G401.6 (cell line): ENCODE measurements around the gene PIGK.

ENCODE experiments used
- FAIRE-seq: peaks from 2 replicates; lab custom pipeline; 2012; peaks lifted over from hg19 to GRCh38; lab: Jason Lieb, UNC

PIGK gene

DNA sequence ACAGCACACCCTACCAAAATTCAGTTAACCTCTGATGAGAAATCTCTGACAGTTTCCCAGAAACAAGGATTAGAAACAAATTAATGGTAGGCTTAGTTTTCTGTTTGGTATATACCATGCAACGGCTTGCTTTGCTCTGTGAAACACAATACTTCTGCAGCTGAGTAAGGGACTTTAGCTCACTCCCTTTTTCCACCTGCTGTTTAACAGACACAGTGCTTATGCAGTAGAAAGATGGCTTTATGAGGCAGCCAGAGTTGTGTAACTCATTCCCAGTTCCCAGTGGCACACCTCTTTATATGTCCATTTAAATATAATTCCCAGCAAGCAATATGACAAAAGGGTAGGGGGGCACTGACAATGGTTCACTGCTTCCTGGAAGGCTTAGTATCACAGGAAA lies 124.0 kb downstream of the PIGK start:
- FAIRE-seq, result no peak

GRCh38 chr1:77089756-77090155 lies 129.5 kb downstream of the PIGK start:
- no peak for FAIRE-seq

DNA sequence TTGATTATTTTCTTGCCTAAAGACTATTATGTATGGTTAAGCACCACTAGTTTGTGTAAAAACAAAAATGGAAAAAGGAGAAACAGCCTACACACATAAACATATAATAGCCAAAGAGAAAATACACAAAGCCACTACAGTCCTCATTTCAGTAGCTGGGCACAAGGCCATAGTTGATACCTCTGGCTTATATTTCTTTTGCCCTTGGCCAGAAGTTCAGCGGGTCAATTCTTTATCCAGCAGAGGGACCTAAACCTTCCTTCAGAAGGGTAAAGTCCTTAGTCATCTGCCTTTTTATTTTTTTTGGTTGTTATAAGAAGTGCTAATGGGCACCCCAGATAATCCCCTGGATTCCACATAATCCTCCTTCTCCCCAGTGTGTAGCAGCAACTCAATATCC lies 134.1 kb downstream of the PIGK start:
- no peak for FAIRE-seq

- no peak for FAIRE-seq
Observed at GRCh38 chr1:77084457-77084856, 134.8 kb downstream of the PIGK start.

DNA sequence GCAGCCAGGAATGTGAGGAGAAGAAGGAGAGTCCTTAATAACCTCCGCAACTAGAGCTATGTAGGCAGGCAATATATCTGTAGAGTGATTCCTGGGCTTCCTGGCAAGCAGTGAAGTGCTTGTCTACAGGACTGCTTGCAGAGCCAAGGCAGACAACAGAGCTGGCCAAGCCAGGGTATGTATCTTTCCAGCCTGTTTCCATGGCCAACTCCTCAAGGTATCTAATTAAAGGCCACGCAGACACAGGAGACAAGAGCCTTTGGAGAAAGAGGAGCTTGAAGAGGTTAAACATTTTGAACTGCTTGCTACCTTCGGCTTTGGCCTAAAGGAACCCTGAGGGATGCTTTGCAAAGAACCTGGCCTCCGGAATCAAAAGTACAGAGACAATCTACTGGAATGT lies 137.4 kb downstream of the PIGK start:
- FAIRE-seq, result no peak

DNA sequence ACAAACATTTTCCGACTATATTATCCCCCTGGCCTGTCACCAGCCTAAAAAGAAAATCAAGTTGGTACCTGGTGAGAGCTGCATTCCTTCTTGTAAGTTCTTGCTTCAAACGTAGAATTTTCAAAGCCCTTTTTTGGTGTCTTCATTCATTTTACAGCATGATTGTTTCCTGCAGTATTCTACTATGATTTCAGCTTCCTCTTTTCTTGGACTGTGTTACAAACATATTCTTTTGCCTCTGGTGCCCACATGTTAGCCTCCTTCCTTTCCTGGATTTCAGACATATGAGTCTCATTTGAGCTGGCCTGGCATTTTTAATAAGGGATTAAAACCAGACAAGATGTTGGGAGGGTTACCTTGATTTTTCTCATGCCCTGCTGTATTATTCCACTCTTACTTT lies 142.5 kb downstream of the PIGK start:
- no peak for FAIRE-seq

GRCh38 chr1:77068013-77068412 lies 151.2 kb downstream of the PIGK start:
- no peak for FAIRE-seq

- no peak for FAIRE-seq
Observed at GRCh38 chr1:77065693-77066342, 153.4 kb downstream of the PIGK start.

DNA sequence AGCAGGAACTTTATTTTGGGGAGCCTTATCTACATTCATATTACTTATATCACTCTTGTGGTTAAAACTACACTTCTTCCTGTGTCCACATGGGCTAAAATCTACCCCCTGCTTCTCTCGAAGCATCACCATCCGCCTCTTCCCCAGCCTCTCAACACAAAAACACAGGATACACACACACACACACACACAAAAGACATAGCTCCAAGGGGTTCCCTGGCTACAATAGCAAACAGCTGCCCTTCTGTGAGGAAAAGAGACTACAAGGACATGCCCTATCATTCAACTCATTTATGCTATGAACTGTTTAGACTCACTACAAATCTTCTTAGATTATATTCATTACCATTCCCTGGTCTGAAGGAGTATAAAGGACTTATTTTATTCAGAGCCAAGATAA lies 155.0 kb downstream of the PIGK start:
- no peak for FAIRE-seq

GRCh38 chr1:77063118-77063517 lies 156.1 kb downstream of the PIGK start:
- FAIRE-seq, result no peak

- no peak for FAIRE-seq
Observed at GRCh38 chr1:77061162-77061561, 158.1 kb downstream of the PIGK start.

GRCh38 chr1:77060000-77060399 lies 159.2 kb downstream of the PIGK start:
- no peak for FAIRE-seq

- no peak for FAIRE-seq
Observed at GRCh38 chr1:77057994-77058585, 161.1 kb downstream of the PIGK start.

GRCh38 chr1:77056525-77056924 lies 162.7 kb downstream of the PIGK start:
- FAIRE-seq, result no peak

DNA sequence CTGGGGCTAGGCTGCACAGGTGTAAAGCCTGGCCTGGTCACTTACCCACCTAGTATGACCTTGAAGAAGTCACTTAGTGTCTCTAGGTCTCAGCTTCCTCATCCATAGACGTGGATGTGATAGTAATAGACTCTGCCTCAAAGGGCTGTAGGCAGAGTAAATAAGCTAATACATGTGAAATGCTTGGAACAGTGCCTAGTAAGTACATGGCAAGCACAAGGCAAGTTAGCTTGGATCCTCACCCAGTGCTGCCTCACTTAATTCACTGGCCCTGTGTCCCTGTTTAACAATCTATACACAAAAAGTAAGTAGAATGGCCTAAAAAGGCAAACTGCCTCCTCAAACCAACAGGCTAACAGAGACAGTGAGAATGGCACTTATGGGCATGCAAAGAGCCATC lies 167.8 kb downstream of the PIGK start:
- FAIRE-seq, result no peak

DNA sequence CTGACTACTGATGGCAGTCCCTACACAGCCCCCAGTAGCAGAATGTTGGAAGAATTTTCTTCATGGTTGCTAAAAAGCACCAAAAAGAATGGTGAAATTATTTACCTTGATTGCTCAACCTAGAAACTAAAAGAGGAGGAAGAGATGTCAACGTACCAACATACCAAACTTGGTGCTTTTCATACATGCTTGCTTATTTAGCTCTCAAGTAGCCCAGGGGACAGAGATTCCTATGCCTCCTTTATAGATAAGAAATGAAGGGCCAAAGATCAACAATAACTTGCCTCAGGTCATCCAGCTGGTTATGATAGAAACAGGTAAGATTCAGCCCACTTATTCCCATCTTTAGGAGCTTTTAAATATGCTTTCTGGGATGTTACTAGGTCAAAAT lies 170.6 kb downstream of the PIGK start:
- no peak for FAIRE-seq

DNA sequence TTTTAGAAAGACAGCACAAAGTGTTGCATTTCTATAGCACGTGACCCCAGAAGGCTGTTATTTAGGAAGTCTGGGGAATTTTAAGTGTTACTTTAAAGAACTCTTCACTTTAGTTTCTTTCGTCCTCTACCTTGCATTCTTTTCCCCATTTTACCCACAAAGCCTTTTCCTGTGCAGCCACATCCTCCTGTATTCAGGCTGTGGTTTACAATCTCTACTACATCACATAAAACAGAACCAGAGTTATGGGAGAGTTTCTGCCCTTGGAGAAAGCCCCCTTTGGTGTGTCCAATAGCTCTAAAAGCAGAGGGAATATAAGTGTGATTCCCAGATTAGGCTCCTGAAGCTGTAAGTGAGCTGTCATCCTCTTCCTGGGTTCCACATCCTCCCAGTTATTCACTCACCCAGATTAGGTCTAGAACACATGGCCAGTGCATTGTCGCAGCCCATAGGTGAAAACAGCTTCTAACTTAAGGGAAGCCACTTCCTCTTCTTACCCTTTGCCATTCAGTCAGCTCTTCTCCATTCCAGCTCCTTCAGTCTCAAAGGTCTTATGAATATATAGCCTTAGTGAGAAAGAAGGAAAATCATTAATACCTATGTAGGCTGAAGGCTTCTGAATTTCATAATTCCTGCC lies 171.1 kb downstream of the PIGK start:
- no peak for FAIRE-seq

DNA sequence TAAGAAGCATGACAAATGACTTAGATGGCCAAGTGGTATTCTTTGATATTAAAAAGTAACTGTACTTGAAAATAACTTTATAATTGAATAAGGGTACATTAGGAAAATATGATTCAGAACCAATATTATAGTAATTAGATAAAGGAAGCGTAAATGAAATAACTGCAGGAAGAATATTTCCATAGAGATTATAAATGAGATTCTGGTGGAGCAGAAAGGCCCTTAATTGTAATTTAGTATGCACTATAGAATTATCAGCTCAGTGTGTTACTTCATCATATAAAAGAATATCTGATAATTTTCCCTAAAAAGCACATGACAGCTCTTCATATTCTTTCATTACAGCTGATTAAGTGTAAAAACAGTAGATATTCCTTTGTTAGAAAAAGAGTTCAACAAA lies 171.7 kb downstream of the PIGK start:
- no peak for FAIRE-seq

- no peak for FAIRE-seq
Observed at GRCh38 chr1:77044133-77044849, 174.9 kb downstream of the PIGK start.

GRCh38 chr1:77040826-77041225 lies 178.4 kb downstream of the PIGK start:
- no peak for FAIRE-seq

DNA sequence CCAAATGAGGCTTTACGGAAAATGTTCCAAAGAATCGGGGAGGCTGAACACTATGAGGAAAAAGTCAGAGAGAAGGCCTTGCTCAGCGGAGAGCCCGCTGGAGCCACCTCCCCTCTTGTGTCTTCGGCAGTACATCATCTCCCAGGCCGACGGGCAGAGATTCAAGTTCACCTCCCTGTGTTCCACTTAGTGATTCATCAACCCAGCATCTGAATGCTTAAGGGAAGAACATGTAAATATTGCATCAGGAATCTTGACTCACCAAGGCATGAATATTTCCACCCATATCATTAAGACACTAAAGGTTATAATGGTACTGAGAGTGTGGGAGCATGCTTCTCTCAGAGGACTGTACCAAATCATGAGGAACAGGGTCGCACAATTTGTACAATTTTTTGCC lies 179.5 kb downstream of the PIGK start:
- no peak for FAIRE-seq

DNA sequence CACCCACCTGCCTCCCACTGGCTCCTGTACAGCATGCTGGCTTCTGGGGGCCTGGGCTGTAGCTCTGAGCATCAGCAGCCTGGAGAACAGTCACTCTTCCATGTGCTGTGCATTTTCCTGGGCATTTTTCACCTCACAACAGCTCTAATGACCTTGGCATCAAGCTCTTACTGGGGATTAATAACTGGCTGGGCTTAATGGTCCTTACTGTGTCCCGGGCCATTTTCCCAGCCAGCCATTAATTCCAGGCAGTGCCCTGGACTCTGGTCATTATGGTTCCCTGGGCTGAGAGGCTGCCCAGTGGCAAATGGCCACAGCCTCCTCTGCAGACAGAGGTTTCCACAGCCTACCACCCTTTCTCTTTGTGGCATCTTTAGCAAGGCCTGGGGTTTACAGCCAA lies 180.1 kb downstream of the PIGK start:
- no peak for FAIRE-seq
